Astrocyte (in vitro differentiated cells and primary cell): Measurements from ENCODE around the gene CYP46A1. TPM values are rescaled to one million over a fixed set of nuclear protein-coding genes. Genes with fewer than 3 reads are reported as not detected.

Experiments used
- DNase-seq: peaks from one replicate; pipeline ENCODE4 v3.0.0-alpha.2; 2010; ENCODE audit warnings: low read depth
- FAIRE-seq: peaks from 2 replicates; lab custom pipeline; 2011; peaks lifted over from hg19 to GRCh38; lab: Jason Lieb, UNC
- H2AFZ ChIP-seq: 2 replicates; pipeline ENCODE4 v1.6.0; 2012; ENCODE audit warnings: low read depth, low read length, inconsistent platforms
- H3K27ac ChIP-seq: 2 replicates; pipeline ENCODE4 v1.5.1; 2011; ENCODE audit warnings: low read depth, low read length, inconsistent platforms
- H3K27me3 ChIP-seq: 2 replicates; pipeline ENCODE4 v1.6.0; 2011; ENCODE audit warnings: low read length, inconsistent platforms; ENCODE audit not compliant: insufficient read depth
- H3K36me3 ChIP-seq: 2 replicates; pipeline ENCODE4 v1.5.1; 2011; ENCODE audit warnings: low read length, inconsistent platforms; ENCODE audit not compliant: insufficient read depth
- H3K4me1 ChIP-seq: 2 replicates; pipeline ENCODE4 v1.5.1; 2011; ENCODE audit warnings: low read length, inconsistent platforms; ENCODE audit not compliant: insufficient read depth
- H3K4me2 ChIP-seq: 2 replicates; pipeline ENCODE4 v1.6.0; 2012; ENCODE audit warnings: low read length, inconsistent platforms
- H3K4me3 ChIP-seq: 2 replicates; pipeline ENCODE4 v1.5.1; 2011; ENCODE audit warnings: low read depth, mild to moderate bottlenecking, low read length, inconsistent platforms; ENCODE audit not compliant: insufficient read depth
- H3K79me2 ChIP-seq: 2 replicates; pipeline ENCODE4 v1.6.0; 2012; ENCODE audit warnings: mild to moderate bottlenecking, low read length, inconsistent platforms; ENCODE audit not compliant: insufficient read depth
- H3K9ac ChIP-seq: 2 replicates; pipeline ENCODE4 v1.6.0; 2012; ENCODE audit warnings: mild to moderate bottlenecking, low read length, inconsistent platforms
- H3K9me3 ChIP-seq: 2 replicates; pipeline ENCODE4 v1.5.1; 2012; ENCODE audit warnings: low read depth, mild to moderate bottlenecking, low read length, inconsistent platforms; ENCODE audit not compliant: insufficient read depth
- H4K20me1 ChIP-seq: 2 replicates; pipeline ENCODE4 v1.6.0; 2012; ENCODE audit warnings: low read length, inconsistent platforms; ENCODE audit not compliant: insufficient read depth
- H3K27ac Mint-ChIP-seq: one replicate; pipeline ENCODE4 v1.8.0; 2021; ENCODE audit warnings: mild to moderate bottlenecking, mixed read lengths; ENCODE audit not compliant: unreplicated experiment
- H3K27me3 Mint-ChIP-seq: one replicate; pipeline ENCODE4 v1.8.0; 2021; ENCODE audit warnings: low read depth, mixed read lengths; ENCODE audit not compliant: unreplicated experiment
- H3K36me3 Mint-ChIP-seq: one replicate; pipeline ENCODE4 v1.8.0; 2021; ENCODE audit warnings: low read depth, mixed read lengths; ENCODE audit not compliant: unreplicated experiment
- H3K4me1 Mint-ChIP-seq: one replicate; pipeline ENCODE4 v1.8.0; 2021; ENCODE audit warnings: low read depth, mixed read lengths; ENCODE audit not compliant: unreplicated experiment
- H3K4me3 Mint-ChIP-seq: one replicate; pipeline ENCODE4 v1.8.0; 2021; ENCODE audit warnings: mild to moderate bottlenecking, moderate library complexity, mixed read lengths; ENCODE audit not compliant: unreplicated experiment
- H3K9me3 Mint-ChIP-seq: one replicate; pipeline ENCODE4 v1.8.0; 2021; ENCODE audit warnings: mild to moderate bottlenecking, mixed read lengths; ENCODE audit not compliant: unreplicated experiment
- EZH2 ChIP-seq: IDR thresholded peaks from 2 replicates; pipeline ENCODE4 v1.6.1; 2012; ENCODE audit warnings: mild to moderate bottlenecking, low read length, inconsistent platforms; ENCODE audit not compliant: insufficient read depth
- total RNA-seq: library from RNA; stranded (reverse); gene quantifications from 2 replicates; pipeline ENCODE4 v1.2.1, GENCODE V29; 2021
- TF ChIP-seq, protein P1 (sequence below): IDR thresholded peaks from 2 replicates; pipeline ENCODE4 v1.5.1; 2011; ENCODE audit warnings: low read depth, mild to moderate bottlenecking, inconsistent platforms, low read length, moderate library complexity; ENCODE audit not compliant: insufficient read depth

The CYP46A1 gene
- total RNA-seq, 1 donor from 2014 or later, result 0.52 TPM

DNA sequence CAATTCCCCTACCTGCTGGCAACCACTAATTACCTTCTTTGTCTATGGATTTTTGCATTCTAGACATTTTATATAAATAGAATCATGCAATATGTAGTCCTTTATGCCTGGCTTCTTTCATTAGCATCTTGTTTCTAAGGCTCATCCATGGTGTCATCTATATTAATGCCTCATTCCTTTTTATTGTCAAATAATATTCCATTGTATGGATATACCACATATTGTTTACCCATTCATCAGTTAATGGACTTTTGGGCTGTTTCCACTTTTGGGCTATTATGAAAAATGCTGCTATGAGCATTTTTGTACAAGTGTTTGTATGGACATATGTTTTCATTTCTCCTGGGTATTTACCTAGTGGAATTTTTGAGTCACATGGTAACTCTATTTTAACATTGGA lies 18.0 kb downstream of the CYP46A1 start:
- peaks cover 9% of the 10 kb centered on the region for H3K9me3 ChIP-seq
- H3K9me3 Mint-ChIP-seq, result peaks cover 18% of the 10 kb centered on the region
- no peaks in the 10 kb centered on the region for H3K4me1 Mint-ChIP-seq
- no peak for DNase-seq
- no peak overlapping the region for H2AFZ ChIP-seq
- no peaks in the 10 kb centered on the region for H3K4me1 ChIP-seq
- H3K27ac Mint-ChIP-seq, result no peak overlapping the region
- H3K27me3 Mint-ChIP-seq, result peaks cover 6% of the 10 kb centered on the region
- H3K79me2 ChIP-seq, result no peaks in the 10 kb centered on the region
- H3K4me3 Mint-ChIP-seq, result no peak overlapping the region
- H4K20me1 ChIP-seq, result no peaks in the 10 kb centered on the region
- no peaks in the 10 kb centered on the region for H3K36me3 ChIP-seq
- TF ChIP-seq, protein P1, sequence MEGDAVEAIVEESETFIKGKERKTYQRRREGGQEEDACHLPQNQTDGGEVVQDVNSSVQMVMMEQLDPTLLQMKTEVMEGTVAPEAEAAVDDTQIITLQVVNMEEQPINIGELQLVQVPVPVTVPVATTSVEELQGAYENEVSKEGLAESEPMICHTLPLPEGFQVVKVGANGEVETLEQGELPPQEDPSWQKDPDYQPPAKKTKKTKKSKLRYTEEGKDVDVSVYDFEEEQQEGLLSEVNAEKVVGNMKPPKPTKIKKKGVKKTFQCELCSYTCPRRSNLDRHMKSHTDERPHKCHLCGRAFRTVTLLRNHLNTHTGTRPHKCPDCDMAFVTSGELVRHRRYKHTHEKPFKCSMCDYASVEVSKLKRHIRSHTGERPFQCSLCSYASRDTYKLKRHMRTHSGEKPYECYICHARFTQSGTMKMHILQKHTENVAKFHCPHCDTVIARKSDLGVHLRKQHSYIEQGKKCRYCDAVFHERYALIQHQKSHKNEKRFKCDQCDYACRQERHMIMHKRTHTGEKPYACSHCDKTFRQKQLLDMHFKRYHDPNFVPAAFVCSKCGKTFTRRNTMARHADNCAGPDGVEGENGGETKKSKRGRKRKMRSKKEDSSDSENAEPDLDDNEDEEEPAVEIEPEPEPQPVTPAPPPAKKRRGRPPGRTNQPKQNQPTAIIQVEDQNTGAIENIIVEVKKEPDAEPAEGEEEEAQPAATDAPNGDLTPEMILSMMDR, result no peak
- no peak for TF ChIP-seq EZH2
- no peak overlapping the region for H3K27ac ChIP-seq
- FAIRE-seq, result no peak
- H3K36me3 Mint-ChIP-seq, result peaks cover 7% of the 10 kb centered on the region
- H3K4me3 ChIP-seq, result no peak overlapping the region
- H3K4me2 ChIP-seq, result no peak overlapping the region
- no peak overlapping the region for H3K9ac ChIP-seq
- H3K27me3 ChIP-seq, result no peaks in the 10 kb centered on the region

DNA sequence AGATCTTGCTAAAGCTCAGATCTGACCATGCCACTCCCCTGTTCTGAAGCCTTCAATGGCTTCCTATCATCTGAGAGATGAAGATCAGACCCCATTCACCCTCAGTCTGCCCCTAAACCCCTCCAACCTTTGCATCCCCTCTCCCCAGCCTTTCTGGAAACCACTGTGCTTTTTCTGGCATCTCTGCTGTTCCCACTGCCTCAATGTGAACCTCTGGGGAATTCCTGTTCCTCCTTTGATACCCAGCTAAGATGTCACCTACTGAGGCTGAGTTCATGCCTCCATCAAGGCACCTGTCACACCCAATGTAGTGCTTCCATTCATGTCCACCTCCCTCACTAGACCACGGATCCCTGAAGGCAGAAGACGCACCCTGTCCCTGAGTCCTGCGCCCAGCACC lies 19.3 kb downstream of the CYP46A1 start:
- Histone ChIP-seq H3K79me2 (no peaks in the 10 kb centered on the region), H3K4me3 (no peak overlapping the region), H4K20me1 (no peaks in the 10 kb centered on the region), H3K4me2 (no peak overlapping the region), H3K9ac (no peak overlapping the region), H3K36me3 (no peaks in the 10 kb centered on the region), H2AFZ (no peak overlapping the region), H3K27me3 (no peaks in the 10 kb centered on the region), H3K9me3 (peaks cover 9% of the 10 kb centered on the region), H3K4me1 (no peaks in the 10 kb centered on the region), H3K27ac (no peak overlapping the region)
- no peak overlapping the region for H3K27ac Mint-ChIP-seq
- TF ChIP-seq EZH2, result no peak
- TF ChIP-seq, protein P1, result no peak
- H3K9me3 Mint-ChIP-seq, result peaks cover 18% of the 10 kb centered on the region
- FAIRE-seq, result no peak
- DNase-seq, result no peak
- H3K4me1 Mint-ChIP-seq, result no peaks in the 10 kb centered on the region
- H3K4me3 Mint-ChIP-seq, result no peak overlapping the region
- H3K36me3 Mint-ChIP-seq, result peaks cover 7% of the 10 kb centered on the region
- H3K27me3 Mint-ChIP-seq, result peaks cover under 1% of the 10 kb centered on the region

DNA sequence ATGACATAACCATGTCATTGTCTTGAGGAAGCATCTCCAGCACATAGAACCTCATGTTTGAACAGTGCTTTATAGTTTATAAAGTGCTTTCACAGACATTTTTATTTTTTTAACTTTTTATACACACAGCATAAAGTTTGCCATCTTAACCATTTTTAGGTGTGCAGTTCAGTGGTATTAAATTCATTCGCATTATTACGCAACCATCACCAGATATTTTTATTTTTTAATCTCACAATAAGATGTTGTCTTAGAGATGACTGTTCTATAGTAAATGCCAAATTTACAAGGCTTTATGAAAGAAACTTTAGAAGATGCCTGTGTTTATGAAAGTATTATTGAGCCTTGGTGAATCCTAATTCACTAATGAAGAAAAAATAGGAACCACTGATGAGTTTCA lies 19.9 kb downstream of the CYP46A1 start:
- Histone ChIP-seq H3K9ac (no peak overlapping the region), H4K20me1 (no peaks in the 10 kb centered on the region), H3K27ac (no peak overlapping the region), H3K4me2 (no peak overlapping the region), H3K4me3 (no peak overlapping the region), H3K4me1 (no peaks in the 10 kb centered on the region), H3K27me3 (no peaks in the 10 kb centered on the region), H3K36me3 (no peaks in the 10 kb centered on the region), H2AFZ (no peak overlapping the region), H3K9me3 (peaks cover 9% of the 10 kb centered on the region), H3K79me2 (no peaks in the 10 kb centered on the region)
- no peak overlapping the region for H3K4me3 Mint-ChIP-seq
- no peaks in the 10 kb centered on the region for H3K4me1 Mint-ChIP-seq
- no peak overlapping the region for H3K27ac Mint-ChIP-seq
- H3K9me3 Mint-ChIP-seq, result peaks cover 18% of the 10 kb centered on the region
- H3K36me3 Mint-ChIP-seq, result peaks cover 7% of the 10 kb centered on the region
- TF ChIP-seq, protein P1, result no peak
- TF ChIP-seq EZH2, result no peak
- FAIRE-seq (no peak), DNase-seq (no peak)
- no peaks in the 10 kb centered on the region for H3K27me3 Mint-ChIP-seq
